ENCODE data around the gene SLC38A3.
A peak's percentile ranks its signal among the peaks of the same experiment; 100 is the strongest.

Gene SLC38A3

DNA sequence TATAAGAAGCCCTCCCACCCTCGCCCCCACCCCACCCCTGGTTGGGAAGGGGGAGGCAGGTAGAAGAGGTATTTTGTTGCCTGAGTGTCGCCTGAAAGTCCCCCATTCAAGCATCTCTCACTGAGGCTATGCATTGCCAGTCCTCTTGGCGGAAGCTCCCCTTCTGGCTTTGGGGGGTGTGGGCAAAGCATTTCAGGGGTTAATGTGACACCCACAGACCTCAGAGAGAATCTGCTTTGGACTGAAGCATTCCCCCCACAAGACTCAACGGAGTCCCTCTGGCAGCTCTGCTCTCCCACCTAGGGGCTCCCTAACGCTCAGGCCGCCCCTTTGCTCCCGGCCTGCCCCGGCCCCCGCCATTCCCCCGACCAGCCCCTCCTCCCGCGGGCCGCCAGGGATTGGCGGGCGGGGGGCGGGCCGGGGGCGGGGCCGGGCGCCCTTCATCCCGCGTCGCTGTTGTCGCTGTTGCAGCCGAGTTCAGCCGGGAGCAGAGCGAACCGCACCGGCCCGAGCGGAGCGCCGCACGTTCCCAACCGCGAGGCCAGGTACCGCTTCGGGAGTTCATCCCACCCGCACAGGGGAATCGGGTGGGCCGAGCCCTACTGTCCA is at the start of gene SLC38A3:
SLC38A3 (plus strand) TSS at position 468 of the 609 bp plus-strand sequence. CDS start 8,929 bp downstream, outside the sequence.
- TF ChIP-seq YY1 (IDR thresholded peaks at IDR 0.05; ENCODE audit: low read depth) (no peak), EP300 (IDR thresholded peaks at IDR 0.05; ENCODE audit: borderline replicate concordance) (no peak), ZBTB7A (IDR thresholded peaks at IDR 0.05; ENCODE audit: low read depth) (peak; percentile 50), NFIC (IDR thresholded peaks at IDR 0.05) (no peak), TAF1 (IDR thresholded peaks at IDR 0.05; ENCODE audit: low read depth) (no peak), FOXM1 (IDR thresholded peaks at IDR 0.05; ENCODE audit: borderline replicate concordance, low read depth) (no peak), EGR1 (IDR thresholded peaks at IDR 0.05) (no peak), TEAD4 (IDR thresholded peaks at IDR 0.05) (no peak), RAD21 (IDR thresholded peaks at IDR 0.05; ENCODE audit: low read depth) (no peak), CEBPB (IDR thresholded peaks at IDR 0.05) (no peak), TCF12 (IDR thresholded peaks at IDR 0.05; ENCODE audit: low read depth) (no peak; the same call in 1 of the 2 replicates), CREB1 (IDR thresholded peaks at IDR 0.05; ENCODE audit: low read depth) (no peak)
- TF ChIP-seq, protein P1, sequence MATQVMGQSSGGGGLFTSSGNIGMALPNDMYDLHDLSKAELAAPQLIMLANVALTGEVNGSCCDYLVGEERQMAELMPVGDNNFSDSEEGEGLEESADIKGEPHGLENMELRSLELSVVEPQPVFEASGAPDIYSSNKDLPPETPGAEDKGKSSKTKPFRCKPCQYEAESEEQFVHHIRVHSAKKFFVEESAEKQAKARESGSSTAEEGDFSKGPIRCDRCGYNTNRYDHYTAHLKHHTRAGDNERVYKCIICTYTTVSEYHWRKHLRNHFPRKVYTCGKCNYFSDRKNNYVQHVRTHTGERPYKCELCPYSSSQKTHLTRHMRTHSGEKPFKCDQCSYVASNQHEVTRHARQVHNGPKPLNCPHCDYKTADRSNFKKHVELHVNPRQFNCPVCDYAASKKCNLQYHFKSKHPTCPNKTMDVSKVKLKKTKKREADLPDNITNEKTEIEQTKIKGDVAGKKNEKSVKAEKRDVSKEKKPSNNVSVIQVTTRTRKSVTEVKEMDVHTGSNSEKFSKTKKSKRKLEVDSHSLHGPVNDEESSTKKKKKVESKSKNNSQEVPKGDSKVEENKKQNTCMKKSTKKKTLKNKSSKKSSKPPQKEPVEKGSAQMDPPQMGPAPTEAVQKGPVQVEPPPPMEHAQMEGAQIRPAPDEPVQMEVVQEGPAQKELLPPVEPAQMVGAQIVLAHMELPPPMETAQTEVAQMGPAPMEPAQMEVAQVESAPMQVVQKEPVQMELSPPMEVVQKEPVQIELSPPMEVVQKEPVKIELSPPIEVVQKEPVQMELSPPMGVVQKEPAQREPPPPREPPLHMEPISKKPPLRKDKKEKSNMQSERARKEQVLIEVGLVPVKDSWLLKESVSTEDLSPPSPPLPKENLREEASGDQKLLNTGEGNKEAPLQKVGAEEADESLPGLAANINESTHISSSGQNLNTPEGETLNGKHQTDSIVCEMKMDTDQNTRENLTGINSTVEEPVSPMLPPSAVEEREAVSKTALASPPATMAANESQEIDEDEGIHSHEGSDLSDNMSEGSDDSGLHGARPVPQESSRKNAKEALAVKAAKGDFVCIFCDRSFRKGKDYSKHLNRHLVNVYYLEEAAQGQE (IDR thresholded peaks at IDR 0.05; ENCODE audit: low read depth) = no peak
- TF ChIP-seq, protein P2, sequence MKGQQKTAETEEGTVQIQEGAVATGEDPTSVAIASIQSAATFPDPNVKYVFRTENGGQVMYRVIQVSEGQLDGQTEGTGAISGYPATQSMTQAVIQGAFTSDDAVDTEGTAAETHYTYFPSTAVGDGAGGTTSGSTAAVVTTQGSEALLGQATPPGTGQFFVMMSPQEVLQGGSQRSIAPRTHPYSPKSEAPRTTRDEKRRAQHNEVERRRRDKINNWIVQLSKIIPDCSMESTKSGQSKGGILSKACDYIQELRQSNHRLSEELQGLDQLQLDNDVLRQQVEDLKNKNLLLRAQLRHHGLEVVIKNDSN (IDR thresholded peaks at IDR 0.05) = no peak
- TF ChIP-seq, protein P3, sequence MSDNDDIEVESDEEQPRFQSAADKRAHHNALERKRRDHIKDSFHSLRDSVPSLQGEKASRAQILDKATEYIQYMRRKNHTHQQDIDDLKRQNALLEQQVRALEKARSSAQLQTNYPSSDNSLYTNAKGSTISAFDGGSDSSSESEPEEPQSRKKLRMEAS (IDR thresholded peaks at IDR 0.05) = 0 out of 2 replicates have a peak, but pooled peaks have one; percentile 33

DNA sequence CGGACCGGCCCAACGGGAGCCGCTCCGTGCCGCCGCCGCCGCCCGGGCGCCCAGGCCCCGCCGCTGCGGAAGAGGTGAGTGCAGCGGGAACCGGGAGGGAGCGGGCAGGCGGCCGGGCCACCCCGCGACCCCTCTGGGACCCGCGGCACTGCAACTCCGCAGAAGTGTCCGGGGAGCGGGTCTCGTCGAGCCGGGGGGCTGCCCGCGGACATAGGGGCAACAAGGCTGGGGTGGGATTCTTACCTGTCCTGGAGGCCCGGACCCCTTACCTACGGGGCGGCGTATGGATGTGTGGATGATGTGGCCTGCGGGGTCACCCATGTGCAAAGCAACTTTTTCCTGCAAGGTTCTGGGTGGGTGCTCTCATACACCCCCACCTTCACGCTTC is 49.6 kb upstream of the SLC38A3 start:
- 0 out of 2 replicates have a peak, but pooled peaks have one; percentile 8 for TF ChIP-seq TAF1 (IDR thresholded peaks at IDR 0.05; ENCODE audit: low read depth)
- TF ChIP-seq ZBTB7A (IDR thresholded peaks at IDR 0.05; ENCODE audit: low read depth) = peak; percentile 67; the same call in 1 of the 2 replicates
- TF ChIP-seq, protein P3 (IDR thresholded peaks at IDR 0.05) = no peak; the same call in 1 of the 2 replicates

DNA sequence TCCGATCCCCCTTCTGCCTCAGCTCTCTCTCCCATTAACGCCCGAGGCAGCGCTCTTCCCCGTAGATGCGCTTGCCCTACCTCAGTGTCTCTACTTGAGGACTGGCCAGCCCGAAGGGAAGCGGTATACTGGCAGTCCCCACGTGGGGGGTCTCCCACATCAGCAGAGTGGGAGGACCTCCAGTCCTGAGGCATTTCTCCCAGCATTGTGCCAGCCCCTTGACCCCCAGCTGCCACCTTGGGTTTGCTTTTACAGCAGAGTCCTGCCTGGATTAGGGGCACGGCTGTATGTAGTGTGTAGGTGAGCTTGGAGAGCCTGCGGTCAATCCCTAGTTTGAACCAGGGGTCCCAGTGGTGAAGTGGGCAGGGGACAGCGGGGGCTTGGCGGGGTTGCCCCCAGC is 49.2 kb upstream of the SLC38A3 start:
- TF ChIP-seq TEAD4 (IDR thresholded peaks at IDR 0.05) (no peak), ZBTB7A (IDR thresholded peaks at IDR 0.05; ENCODE audit: low read depth) (peak; percentile 56; the same call in 1 of the 2 replicates)

DNA sequence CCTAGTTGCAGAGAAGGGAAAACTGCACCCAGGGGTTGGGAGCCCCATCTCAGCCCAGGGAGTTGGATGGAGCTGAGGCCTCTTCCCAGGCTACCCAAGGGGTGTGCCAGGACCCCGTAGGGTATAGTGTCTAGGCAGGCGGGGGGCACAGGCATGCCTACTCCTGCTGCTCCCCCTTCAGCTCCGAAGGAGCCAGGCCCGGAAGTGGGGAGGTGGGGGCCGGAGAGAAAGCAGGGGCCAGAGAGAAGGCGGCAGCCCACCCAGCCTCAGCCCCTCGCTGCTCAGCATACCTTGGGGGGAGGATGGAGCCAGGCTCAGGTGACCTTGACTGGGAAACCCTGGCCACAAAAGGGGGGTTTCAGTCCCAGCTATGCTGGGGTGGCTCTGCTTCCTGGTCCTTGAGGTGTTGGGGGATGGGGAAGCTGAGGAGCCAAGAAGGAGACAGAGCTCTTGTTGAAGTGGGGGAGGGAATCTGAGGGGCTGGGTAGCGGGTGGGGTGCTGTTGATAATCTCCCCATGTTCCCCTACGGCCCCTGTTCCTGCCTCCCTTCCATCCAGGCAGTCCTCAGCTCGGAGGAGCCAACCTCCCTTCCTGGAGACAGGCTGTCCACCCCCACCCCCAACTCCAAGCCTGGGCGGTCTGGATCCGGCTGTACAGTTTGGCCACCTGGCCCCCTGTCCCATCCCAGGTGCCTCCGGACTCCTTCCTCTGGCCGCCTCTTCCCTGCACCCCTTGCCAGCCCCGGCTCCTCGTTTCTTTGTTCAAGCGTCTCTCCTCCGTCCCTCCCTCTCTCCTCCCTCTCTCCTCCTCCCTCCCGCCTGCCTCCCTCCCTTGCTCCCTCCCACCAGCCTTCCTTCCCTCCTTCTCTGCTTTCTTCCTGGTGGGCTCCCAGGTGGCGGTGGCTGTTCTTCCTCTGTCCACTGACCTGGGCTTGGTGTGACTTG is 48.2 kb upstream of the SLC38A3 start:
- TF ChIP-seq CREB1 (IDR thresholded peaks at IDR 0.05; ENCODE audit: low read depth) (no peak), TCF12 (IDR thresholded peaks at IDR 0.05; ENCODE audit: low read depth) (no peak), NFIC (IDR thresholded peaks at IDR 0.05) (no peak), RAD21 (IDR thresholded peaks at IDR 0.05; ENCODE audit: low read depth) (no peak), FOXM1 (IDR thresholded peaks at IDR 0.05; ENCODE audit: borderline replicate concordance, low read depth) (no peak), TAF1 (IDR thresholded peaks at IDR 0.05; ENCODE audit: low read depth) (no peak), EGR1 (IDR thresholded peaks at IDR 0.05) (no peak), YY1 (IDR thresholded peaks at IDR 0.05; ENCODE audit: low read depth) (no peak), TEAD4 (IDR thresholded peaks at IDR 0.05) (no peak), CEBPB (IDR thresholded peaks at IDR 0.05) (no peak), ZBTB7A (IDR thresholded peaks at IDR 0.05; ENCODE audit: low read depth) (no peak), EP300 (IDR thresholded peaks at IDR 0.05; ENCODE audit: borderline replicate concordance) (no peak)
- TF ChIP-seq, protein P1 (IDR thresholded peaks at IDR 0.05; ENCODE audit: low read depth) = no peak
- TF ChIP-seq, protein P3 (IDR thresholded peaks at IDR 0.05) = no peak
- TF ChIP-seq, protein P2 (IDR thresholded peaks at IDR 0.05) = no peak

DNA sequence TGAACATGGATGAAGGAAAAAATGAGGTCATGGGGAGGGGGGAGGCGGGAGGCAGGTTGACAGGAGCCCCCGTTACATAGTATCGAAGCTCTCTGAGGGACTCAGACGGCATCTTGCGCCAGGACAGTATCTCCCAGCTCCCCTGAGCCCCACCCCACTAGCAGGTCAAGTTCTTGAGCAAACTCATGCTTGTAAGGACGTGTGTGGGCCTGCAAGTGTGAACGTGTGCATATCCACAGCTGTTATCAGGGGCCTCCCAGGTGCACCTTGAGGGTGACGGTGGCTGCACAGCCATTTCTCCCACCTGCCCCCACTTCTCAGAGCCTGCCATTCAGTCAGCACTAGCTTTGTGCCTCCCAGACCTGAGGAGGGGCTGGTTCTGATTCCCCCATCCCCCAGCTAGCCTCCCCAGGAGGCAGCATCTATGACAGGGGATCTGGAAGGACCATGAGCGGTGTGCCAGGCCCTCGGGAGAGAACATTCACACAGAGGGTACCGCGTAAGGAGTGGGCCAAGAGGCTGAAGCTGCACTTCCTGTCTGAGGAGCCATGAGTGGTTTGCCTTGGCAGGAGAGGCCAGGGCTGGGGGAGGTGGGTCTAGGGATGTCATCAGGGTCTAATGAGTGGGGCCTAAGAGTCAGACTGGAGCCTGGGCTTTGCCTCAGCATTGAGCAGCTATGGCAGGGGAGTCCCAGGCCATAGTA is 47.1 kb upstream of the SLC38A3 start:
- TF ChIP-seq EGR1 (IDR thresholded peaks at IDR 0.05) (no peak), CREB1 (IDR thresholded peaks at IDR 0.05; ENCODE audit: low read depth) (no peak), ZBTB7A (IDR thresholded peaks at IDR 0.05; ENCODE audit: low read depth) (no peak; the same call in 1 of the 2 replicates), TCF12 (IDR thresholded peaks at IDR 0.05; ENCODE audit: low read depth) (no peak), EP300 (IDR thresholded peaks at IDR 0.05; ENCODE audit: borderline replicate concordance) (no peak), FOXM1 (IDR thresholded peaks at IDR 0.05; ENCODE audit: borderline replicate concordance, low read depth) (no peak), NFIC (IDR thresholded peaks at IDR 0.05) (no peak)
- TF ChIP-seq, protein P1 (IDR thresholded peaks at IDR 0.05; ENCODE audit: low read depth) = no peak
- TF ChIP-seq, protein P2 (IDR thresholded peaks at IDR 0.05) = no peak
